Aorta (tissue), 5 donors: ENCODE results near the gene AKAP6. TPM values are rescaled to one million over a fixed set of nuclear protein-coding genes. Genes with fewer than 3 reads are reported as not detected.
A peak's percentile ranks its signal among the peaks of the same experiment; 100 is the strongest.

ENCODE experiments used
- ATAC-seq: fragments of 200-7000 bp; cut with Tn5 transposase; one replicate; pipeline ENCODE4 v1.9.1; 2022; ENCODE audit warnings: moderate library complexity; ENCODE audit not compliant: low FRiP score
- DNase-seq, 2 donors: peaks; one replicate each; pipeline ENCODE4 v3.0.0-alpha.2; 2020
- H3K27ac ChIP-seq, 2 donors: one replicate each; pipeline ENCODE4 v1.5.1; 2013; ENCODE audit warnings: low read length in 2 of 2, mild to moderate bottlenecking in 2 of 2, moderate library complexity in 2 of 2, control low read depth in 1 of 2, inconsistent platforms in 1 of 2, low read depth in 1 of 2
- H3K27me3 ChIP-seq, 2 donors: one replicate each; pipeline ENCODE4 v1.6.1; 2013; ENCODE audit warnings: control low read depth in 1 of 2, low read length in 1 of 2, mild to moderate bottlenecking in 1 of 2, moderate library complexity in 1 of 2; ENCODE audit not compliant: insufficient read depth in 2 of 2, control insufficient read depth in 1 of 2
- H3K36me3 ChIP-seq, 2 donors: one replicate each; pipeline ENCODE4 v1.6.1; 2013; ENCODE audit warnings: control low read depth in 1 of 2, low read length in 1 of 2, mild to moderate bottlenecking in 1 of 2; ENCODE audit not compliant: insufficient read depth in 2 of 2, control insufficient read depth in 1 of 2
- H3K4me1 ChIP-seq, 2 donors: one replicate each; pipeline ENCODE4 v1.6.1; 2013; ENCODE audit warnings: low read length in 2 of 2, control low read depth in 1 of 2, mild to moderate bottlenecking in 1 of 2, moderate library complexity in 1 of 2; ENCODE audit not compliant: insufficient read depth in 2 of 2, control insufficient read depth in 1 of 2
- H3K4me3 ChIP-seq, 2 donors: one replicate each; pipeline ENCODE4 v1.5.1; 2013; ENCODE audit warnings: low read length in 2 of 2, control low read depth in 1 of 2, mild to moderate bottlenecking in 1 of 2
- H3K9me3 ChIP-seq: one replicate; pipeline ENCODE4 v1.6.1; 2013; ENCODE audit warnings: mild to moderate bottlenecking, low read length; ENCODE audit not compliant: control insufficient read depth
- WGBS, 2 donors: extraction: QIAGEN DNeasy Blood & Tissue Kit; methylation state at CpG; one replicate each; pipeline ENCODE4 v1.1.7; 2013; 5-methylcytosine and 5-hydroxymethylcytosine counted together
- intact Hi-C, 2 donors: fragments of 100-400 bp; cut with DNase I; formaldehyde crosslinking; loops; one replicate each; pipeline versions ENCODE4 v1.14.2 to v1.15.0; 2022
- polyA plus RNA-seq, 2 donors: library from polyadenylated mRNA; stranded (reverse); fragments of 200-250 nt; gene quantifications; one replicate each; pipeline ENCODE4 v1.2.3, GENCODE V29; 2013
- total RNA-seq, 2 donors: library from RNA; stranded (reverse); fragmentation: NEBNext Ultra II Directional; extraction: Animal tissue kit (Norgen Biotek cat#: 25700); gene quantifications; one replicate each; pipeline ENCODE4 v1.2.1, GENCODE V29; 2021
- donor health status: healthy with polysubstance abuse.
- donor health status: Bipolar disorder and iron deficiency.
- donor health status: DM: no; HTN: no; CAD: no.
- donor health status: DM: no; HTN: no; CAD: no.
- donor health status: DM: yes; HTN: yes; CAD: no.

AKAP6 gene
- total and polyA plus RNA-seq, 4 donors = 7.4 to 211 (median 46.6) TPM

GRCh38 chr14:32656601-32657000, 327.5 kb downstream of the AKAP6 start:
- Histone ChIP-seq H3K27ac (no peak overlapping the region), H3K36me3 (peaks cover 0 to 2% of the 10 kb centered on the region in 2 donors), H3K4me3 (no peak overlapping the region), H3K27me3 (no peaks in the 10 kb centered on the region), H3K4me1 (peaks cover 0 to 5% of the 10 kb centered on the region in 2 donors), H3K9me3 (no peaks in the 10 kb centered on the region)
- DNase-seq (no peak), ATAC-seq (no peak)
- intact Hi-C loops = no loop called here
- WGBS, 2 donors = 90 to 93% methylated on average over 3 of the region's 3 CpGs

- H3K27ac ChIP-seq = no peak overlapping the region
- DNase-seq = peak in 1 of 2 donors; percentile 65
- no peak overlapping the region for H3K4me3 ChIP-seq
- H3K36me3 ChIP-seq = peaks cover 0 to 2% of the 10 kb centered on the region in 2 donors
- H3K9me3 ChIP-seq = no peaks in the 10 kb centered on the region
- no peaks in the 10 kb centered on the region for H3K27me3 ChIP-seq
- WGBS, 2 donors = 6 to 42% methylated on average over 4 of the region's 4 CpGs
- peaks cover 0 to 5% of the 10 kb centered on the region in 2 donors for H3K4me1 ChIP-seq
- intact Hi-C loops = no loop called here
- ATAC-seq = peak; percentile 76
Observed at GRCh38 chr14:32657081-32657480, 328.0 kb downstream of the AKAP6 start.

- Histone ChIP-seq H3K4me1 (peaks cover 3 to 7% of the 10 kb centered on the region in 2 donors), H3K27ac (no peak overlapping the region), H3K27me3 (no peaks in the 10 kb centered on the region), H3K36me3 (peaks cover 0 to 2% of the 10 kb centered on the region in 2 donors), H3K4me3 (no peak overlapping the region), H3K9me3 (no peaks in the 10 kb centered on the region)
- DNase-seq (no peak), ATAC-seq (no peak)
- intact Hi-C loops = no loop called here
- WGBS, 2 donors = 79 to 83% methylated on average over 6 of the region's 6 CpGs
Observed at GRCh38 chr14:32661216-32661615, 332.1 kb downstream of the AKAP6 start.

- WGBS, 2 donors = 20 to 29% methylated on average over 1 of the region's 1 CpG
- H3K27me3 ChIP-seq = no peaks in the 10 kb centered on the region
- ATAC-seq = no peak
- intact Hi-C loops = no loop called here
- no peaks in the 10 kb centered on the region for H3K9me3 ChIP-seq
- DNase-seq = no peak
- H3K27ac ChIP-seq = no peak overlapping the region
- H3K36me3 ChIP-seq = peaks cover 0 to 2% of the 10 kb centered on the region in 2 donors
- H3K4me3 ChIP-seq = no peak overlapping the region
- H3K4me1 ChIP-seq = peaks cover 3 to 6% of the 10 kb centered on the region in 2 donors
Observed at GRCh38 chr14:32662211-32662610, 333.1 kb downstream of the AKAP6 start.

- peaks cover 0 to under 1% of the 10 kb centered on the region in 2 donors for H3K36me3 ChIP-seq
- H3K27me3 ChIP-seq = no peaks in the 10 kb centered on the region
- H3K4me1 ChIP-seq = peaks cover 3 to 5% of the 10 kb centered on the region in 2 donors
- H3K4me3 ChIP-seq = no peak overlapping the region
- DNase-seq = no peak
- H3K27ac ChIP-seq = no peak overlapping the region
- H3K9me3 ChIP-seq = no peaks in the 10 kb centered on the region
- intact Hi-C loops = no loop called here
- no peak for ATAC-seq
Observed at GRCh38 chr14:32666308-32666707, 337.2 kb downstream of the AKAP6 start.

GRCh38 chr14:32667287-32667686, 338.2 kb downstream of the AKAP6 start:
- no peak for ATAC-seq
- Histone ChIP-seq H3K36me3 (no peaks in the 10 kb centered on the region), H3K4me3 (no peak overlapping the region), H3K27me3 (no peaks in the 10 kb centered on the region), H3K27ac (no peak overlapping the region), H3K4me1 (peaks cover 2 to 3% of the 10 kb centered on the region in 2 donors), H3K9me3 (no peaks in the 10 kb centered on the region)
- intact Hi-C loops = no loop called here
- WGBS, 2 donors = 78 to 87% methylated on average over 2 of the region's 2 CpGs
- DNase-seq = no peak

GRCh38 chr14:32667791-32668190, 338.7 kb downstream of the AKAP6 start:
- H3K27ac ChIP-seq = no peak overlapping the region
- no peak overlapping the region for H3K4me3 ChIP-seq
- DNase-seq (no peak), ATAC-seq (no peak)
- WGBS, 2 donors = 74 to 79% methylated on average over 1 of the region's 1 CpG
- intact Hi-C loops = no loop called here
- H3K27me3 ChIP-seq = no peaks in the 10 kb centered on the region
- H3K36me3 ChIP-seq = no peaks in the 10 kb centered on the region
- H3K9me3 ChIP-seq = no peaks in the 10 kb centered on the region
- H3K4me1 ChIP-seq = peaks cover 2 to 3% of the 10 kb centered on the region in 2 donors

GRCh38 chr14:32669391-32669790, 340.3 kb downstream of the AKAP6 start:
- H3K4me1 ChIP-seq = peaks cover 0 to 2% of the 10 kb centered on the region in 2 donors
- 44 to 53% methylated on average over 2 of the region's 2 CpGs for WGBS, 2 donors
- intact Hi-C loops = no loop called here
- H3K27ac ChIP-seq = no peak overlapping the region
- no peak overlapping the region for H3K4me3 ChIP-seq
- no peak for ATAC-seq
- DNase-seq = no peak
- H3K36me3 ChIP-seq = no peaks in the 10 kb centered on the region
- H3K27me3 ChIP-seq = no peaks in the 10 kb centered on the region
- H3K9me3 ChIP-seq = no peaks in the 10 kb centered on the region

- ATAC-seq = no peak
- Histone ChIP-seq H3K4me3 (no peak overlapping the region), H3K9me3 (no peaks in the 10 kb centered on the region), H3K27me3 (no peaks in the 10 kb centered on the region), H3K36me3 (no peaks in the 10 kb centered on the region), H3K4me1 (peaks cover 1 to 3% of the 10 kb centered on the region in 2 donors), H3K27ac (no peak overlapping the region)
- intact Hi-C loops = no loop called here
- WGBS, 2 donors = 15 to 23% methylated on average over 1 of the region's 1 CpG
- DNase-seq = no peak
Observed at GRCh38 chr14:32675433-32675832, 346.3 kb downstream of the AKAP6 start.
